ENCODE results near the gene STK16. TPM values are rescaled to one million over a fixed set of nuclear protein-coding genes. Genes with fewer than 3 reads are reported as not detected.

STK16 gene
- total and polyA plus RNA-seq, 12 donors = 12.9 to 26.7 (median 19.7) TPM

DNA sequence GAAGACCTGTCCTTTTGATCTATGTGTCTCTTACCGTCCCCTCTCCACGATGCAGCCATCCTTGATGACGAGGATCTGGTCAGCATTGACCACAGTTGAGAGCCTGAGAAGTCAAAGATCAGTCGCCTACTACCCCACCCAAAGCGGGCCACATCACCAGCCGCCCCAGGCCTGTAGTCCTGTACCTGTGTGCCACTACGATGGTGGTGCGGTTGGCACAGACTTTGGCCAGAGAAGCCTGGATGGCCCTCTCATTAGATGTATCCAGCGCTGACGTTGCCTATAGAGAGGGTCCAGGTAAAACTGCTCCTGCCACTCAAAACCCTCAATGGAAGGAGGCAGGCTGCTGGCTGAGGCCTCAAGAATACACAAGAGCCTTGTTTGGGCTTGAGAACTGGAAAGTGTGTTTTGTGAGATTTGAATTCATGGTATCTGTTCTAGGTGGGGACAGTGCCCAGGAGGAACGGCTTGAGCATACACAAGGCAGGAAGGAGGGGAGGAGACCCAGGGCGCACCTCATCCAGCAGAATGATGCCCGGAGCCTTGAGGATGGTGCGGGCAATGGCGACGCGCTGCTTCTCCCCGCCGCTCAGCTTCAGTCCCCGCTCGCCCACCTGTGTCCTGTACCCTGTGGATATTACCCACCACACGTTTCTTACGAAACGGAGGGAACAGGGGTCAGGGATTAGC lies 34.9 kb upstream of the STK16 start:
- WGBS, 2 donors = 94 to 95% methylated on average over 24 of the region's 24 CpGs
- TF ChIP-seq, protein P1, sequence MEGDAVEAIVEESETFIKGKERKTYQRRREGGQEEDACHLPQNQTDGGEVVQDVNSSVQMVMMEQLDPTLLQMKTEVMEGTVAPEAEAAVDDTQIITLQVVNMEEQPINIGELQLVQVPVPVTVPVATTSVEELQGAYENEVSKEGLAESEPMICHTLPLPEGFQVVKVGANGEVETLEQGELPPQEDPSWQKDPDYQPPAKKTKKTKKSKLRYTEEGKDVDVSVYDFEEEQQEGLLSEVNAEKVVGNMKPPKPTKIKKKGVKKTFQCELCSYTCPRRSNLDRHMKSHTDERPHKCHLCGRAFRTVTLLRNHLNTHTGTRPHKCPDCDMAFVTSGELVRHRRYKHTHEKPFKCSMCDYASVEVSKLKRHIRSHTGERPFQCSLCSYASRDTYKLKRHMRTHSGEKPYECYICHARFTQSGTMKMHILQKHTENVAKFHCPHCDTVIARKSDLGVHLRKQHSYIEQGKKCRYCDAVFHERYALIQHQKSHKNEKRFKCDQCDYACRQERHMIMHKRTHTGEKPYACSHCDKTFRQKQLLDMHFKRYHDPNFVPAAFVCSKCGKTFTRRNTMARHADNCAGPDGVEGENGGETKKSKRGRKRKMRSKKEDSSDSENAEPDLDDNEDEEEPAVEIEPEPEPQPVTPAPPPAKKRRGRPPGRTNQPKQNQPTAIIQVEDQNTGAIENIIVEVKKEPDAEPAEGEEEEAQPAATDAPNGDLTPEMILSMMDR (IDR thresholded peaks at IDR 0.05) = no peak
- Histone ChIP-seq H3K4me3 (no peak overlapping the region), H3K4me1 (peaks cover 8 to 31% (median 20%) of the 10 kb centered on the region in 9 donors), H3K9me3 (no peaks in the 10 kb centered on the region), H3K27ac (no peak overlapping the region), H3K36me3 (peaks cover 0 to 75% (median 23%) of the 10 kb centered on the region in 9 donors), H3K27me3 (no peaks in the 10 kb centered on the region)
- DNase-seq = no peak
- intact Hi-C loops (cut with DNase I) = no loop called here
- no peak for ATAC-seq

DNA sequence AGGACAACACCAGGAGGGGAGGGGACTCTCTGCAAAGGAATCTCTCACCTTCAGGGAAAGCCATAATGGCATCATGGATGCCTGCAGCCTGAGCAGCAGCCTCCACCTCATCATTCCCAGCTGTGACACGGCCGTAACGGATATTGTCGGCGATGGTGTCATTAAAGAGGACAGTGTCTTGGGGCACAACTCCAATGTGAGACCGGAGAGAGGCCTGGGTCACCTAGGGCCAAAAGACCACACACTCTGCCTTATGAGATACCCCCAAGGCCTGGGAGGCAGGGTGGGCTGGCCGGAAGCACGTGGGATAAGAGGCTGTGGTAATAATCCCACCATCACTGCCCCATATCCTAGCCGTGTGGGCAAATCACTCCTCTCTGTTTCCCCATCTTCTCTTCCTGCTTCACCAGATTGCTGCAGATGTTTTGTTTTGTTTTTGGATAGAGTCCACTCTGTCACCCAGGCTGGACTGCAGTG lies 34.4 kb upstream of the STK16 start:
- Histone ChIP-seq H3K27me3 (no peaks in the 10 kb centered on the region), H3K36me3 (peaks cover 0 to 81% (median 23%) of the 10 kb centered on the region in 9 donors), H3K27ac (peak overlapping the region in 1 of 10 donors; percentile 38), H3K9me3 (no peaks in the 10 kb centered on the region), H3K4me1 (peaks cover 8 to 29% (median 19%) of the 10 kb centered on the region in 9 donors), H3K4me3 (no peak overlapping the region)
- 90 to 92% methylated on average over 9 of the region's 9 CpGs for WGBS, 2 donors
- ATAC-seq (no peak), DNase-seq (no peak)
- intact Hi-C loops (cut with DNase I) = no loop called here
- TF ChIP-seq, protein P1 (IDR thresholded peaks at IDR 0.05) = no peak

DNA sequence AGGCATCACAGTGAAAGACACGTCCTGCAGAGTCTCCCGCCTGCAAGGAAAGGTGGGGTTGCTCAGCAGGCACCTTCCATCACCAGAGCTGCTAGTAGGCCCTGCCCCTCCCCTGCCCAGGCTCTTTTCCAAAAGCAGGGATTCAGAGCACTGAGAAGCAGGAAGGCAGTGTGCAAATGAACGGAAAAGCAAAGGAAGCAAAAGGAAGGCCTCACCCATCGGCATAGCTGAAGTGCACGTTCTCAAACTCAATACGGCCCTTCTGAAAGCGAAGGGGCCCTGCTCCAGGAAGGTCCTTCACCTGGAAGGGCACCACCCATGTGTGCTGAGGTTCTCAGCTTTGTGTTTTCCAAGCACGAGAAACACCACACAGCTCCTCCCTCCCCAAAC lies 32.3 kb upstream of the STK16 start:
- no peak overlapping the region for H3K4me3 ChIP-seq
- no peaks in the 10 kb centered on the region for H3K27me3 ChIP-seq
- H3K27ac ChIP-seq = no peak overlapping the region
- TF ChIP-seq, protein P1 (IDR thresholded peaks at IDR 0.05) = no peak
- peaks cover 5 to 32% (median 17%) of the 10 kb centered on the region in 9 donors for H3K4me1 ChIP-seq
- 81% methylated on average over 8 of the region's 8 CpGs for WGBS, 2 donors
- DNase-seq (no peak), ATAC-seq (no peak)
- H3K9me3 ChIP-seq = no peaks in the 10 kb centered on the region
- intact Hi-C loops (cut with DNase I) = no loop called here
- H3K36me3 ChIP-seq = peaks cover 0 to 82% (median 23%) of the 10 kb centered on the region in 9 donors

DNA sequence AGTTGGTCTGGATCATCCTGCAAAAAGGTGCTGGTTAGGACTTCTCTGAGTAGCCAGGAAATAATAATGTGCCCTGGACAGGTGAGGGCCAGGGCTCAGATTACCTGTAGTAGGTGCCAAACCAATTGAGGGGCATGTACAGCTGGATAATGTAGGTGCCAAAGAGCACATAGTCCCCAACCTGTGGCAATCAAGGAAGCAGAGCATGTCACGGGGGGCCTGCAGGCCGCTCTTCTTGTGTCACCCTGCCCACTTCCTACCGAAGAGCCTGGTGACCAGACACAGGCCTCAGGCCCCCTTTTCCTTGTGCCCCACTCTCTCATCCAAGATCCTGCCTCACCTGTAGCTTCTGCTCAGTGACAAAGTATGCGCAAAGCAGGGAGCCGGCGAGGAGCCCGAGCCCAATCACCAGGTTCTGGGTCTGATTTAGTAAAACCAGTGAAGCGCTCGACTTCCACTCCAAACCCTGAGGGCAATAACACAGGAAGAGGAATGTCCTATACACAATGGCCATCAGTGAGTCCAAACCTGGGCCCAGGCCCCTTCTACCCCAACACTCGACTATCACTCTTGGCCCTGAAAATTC lies 31.7 kb upstream of the STK16 start:
- H3K9me3 ChIP-seq = no peaks in the 10 kb centered on the region
- no peak overlapping the region for H3K4me3 ChIP-seq
- ATAC-seq (no peak), DNase-seq (no peak)
- TF ChIP-seq, protein P1 (IDR thresholded peaks at IDR 0.05) = no peak
- H3K27me3 ChIP-seq = no peaks in the 10 kb centered on the region
- intact Hi-C loops (cut with DNase I) = no loop called here
- 94 to 97% methylated on average over 10 of the region's 10 CpGs for WGBS, 2 donors
- peaks cover 5 to 32% (median 18%) of the 10 kb centered on the region in 9 donors for H3K4me1 ChIP-seq
- H3K27ac ChIP-seq = no peak overlapping the region
- H3K36me3 ChIP-seq = peaks cover 0 to 76% (median 21%) of the 10 kb centered on the region in 9 donors

All from heart right ventricle (tissue), 16 donors.